Keratinocyte (primary cell): ENCODE results near the gene C6orf52. TPM values are rescaled to one million over a fixed set of nuclear protein-coding genes. Genes with fewer than 3 reads are reported as not detected.

Experiments
- DNase-seq: peaks from one replicate; pipeline ENCODE4 v3.0.0-alpha.2; 2011; ENCODE audit warnings: low read depth, missing footprints, low spot score
- FAIRE-seq: peaks from 2 replicates; lab custom pipeline; 2011; peaks lifted over from hg19 to GRCh38; lab: Jason Lieb, UNC
- H2AFZ ChIP-seq: 2 replicates; pipeline ENCODE4 v1.6.0; 2012; ENCODE audit warnings: low read length, control low read depth, inconsistent platforms; ENCODE audit not compliant: control insufficient read depth
- H3K27ac ChIP-seq: 2 replicates; pipeline ENCODE4 v1.5.1; 2011; ENCODE audit warnings: low read length; ENCODE audit not compliant: control insufficient read depth, insufficient read depth
- H3K27me3 ChIP-seq: 3 replicates; pipeline ENCODE4 v1.6.0; 2011; ENCODE audit warnings: low read length; ENCODE audit not compliant: control insufficient read depth, insufficient read depth; ENCODE audit errors: extremely low read depth
- H3K36me3 ChIP-seq, 2 experiments: 2 replicates in 1 of 2; 3 replicates in 1 of 2; pipeline ENCODE4 v1.5.1; 2011; ENCODE audit warnings: low read length in 2 of 2, mild to moderate bottlenecking in 1 of 2; ENCODE audit not compliant: control insufficient read depth in 2 of 2, insufficient read depth in 2 of 2; ENCODE audit errors: extremely low read depth in 1 of 2
- H3K4me1 ChIP-seq: 3 replicates; pipeline ENCODE4 v1.5.1; 2011; ENCODE audit warnings: low read length; ENCODE audit not compliant: control insufficient read depth, insufficient read depth; ENCODE audit errors: extremely low read depth
- H3K4me2 ChIP-seq: 3 replicates; pipeline ENCODE4 v1.6.0; 2011; ENCODE audit warnings: low read depth, low read length; ENCODE audit not compliant: control insufficient read depth, insufficient read depth; ENCODE audit errors: extremely low read depth
- H3K4me3 ChIP-seq, 3 experiments: fragments of 200-600 bp in 1 of 3; sonication (generic) in 1 of 3; 2 replicates in 2 of 3; 3 replicates in 1 of 3; pipeline ENCODE4 v1.5.1; 2011 to 2016; ENCODE audit warnings: low read length in 3 of 3, mild to moderate bottlenecking in 3 of 3, control low read depth in 2 of 3, inconsistent platforms in 1 of 3, low read depth in 1 of 3, mixed read lengths in 1 of 3, mixed run types in 1 of 3, moderate library complexity in 1 of 3; ENCODE audit not compliant: control insufficient read depth in 2 of 3, insufficient read depth in 2 of 3; ENCODE audit errors: extremely low read depth in 1 of 3
- H3K79me2 ChIP-seq: 2 replicates; pipeline ENCODE4 v1.6.0; 2012; ENCODE audit warnings: low read length; ENCODE audit not compliant: control insufficient read depth, insufficient read depth
- H3K9ac ChIP-seq: 3 replicates; pipeline ENCODE4 v1.6.0; 2011; ENCODE audit warnings: low read length; ENCODE audit not compliant: control insufficient read depth, insufficient read depth; ENCODE audit errors: extremely low read depth
- H3K9me1 ChIP-seq: 3 replicates; pipeline ENCODE4 v1.6.0; 2011; ENCODE audit warnings: low read length; ENCODE audit not compliant: control insufficient read depth, insufficient read depth; ENCODE audit errors: extremely low read depth
- H3K9me3 ChIP-seq: 2 replicates; pipeline ENCODE4 v1.5.1; 2012; ENCODE audit warnings: low read depth, low read length; ENCODE audit not compliant: control insufficient read depth
- H4K20me1 ChIP-seq: 3 replicates; pipeline ENCODE4 v1.6.0; 2011; ENCODE audit warnings: low read length; ENCODE audit not compliant: control insufficient read depth, insufficient read depth; ENCODE audit errors: extremely low read depth
- CTCF ChIP-seq, 3 experiments: IDR thresholded peaks in 1 of 3; conservative IDR thresholded peaks in 1 of 3; optimal IDR thresholded peaks in 1 of 3; 2 replicates in 2 of 3; 3 replicates in 1 of 3; pipeline versions ENCODE3 to v1.5.1; 2011; ENCODE audit warnings: low read length in 3 of 3, mild to moderate bottlenecking in 3 of 3, moderate library complexity in 2 of 3, control low read depth in 1 of 3, inconsistent platforms in 1 of 3; ENCODE audit not compliant: insufficient read depth in 2 of 3; ENCODE audit errors: extremely low read depth in 1 of 3
- EZH2 ChIP-seq: IDR thresholded peaks from one replicate; pipeline ENCODE4 v1.6.1; 2012; ENCODE audit warnings: inconsistent platforms, mild to moderate bottlenecking, low read length, moderate library complexity
- dilution Hi-C: fragments of 300-500 bp; cut with MboI; formaldehyde crosslinking; loops from one replicate; pipeline ENCODE4 v1.7.0; 2020; ENCODE audit warnings: low sequenced_read_pairs; ENCODE audit not compliant: extremely low pct_ligation_motif_present
- polyA plus RNA-seq, 5 experiments: library from polyadenylated mRNA; depleted of rRNA in 3 of 5; stranded (reverse) in 3 of 5; stranded (forward) in 1 of 5; unstranded in 1 of 5; fragments of >200 nt; gene quantifications; 1 replicate in 1 of 5; 2 replicates in 3 of 5; 3 replicates in 1 of 5; pipeline versions ENCODE4 v1.2.1 to v1.2.3, GENCODE V29; 2011 to 2012; ENCODE audit warnings: missing spikeins in 2 of 5, low read depth in 1 of 5, low replicate concordance in 1 of 5

The C6orf52 gene
- polyA plus RNA-seq, 1 donor (not counting 4 experiments of a cell fraction or from before 2014, with no cell fraction given), result not detected

DNA sequence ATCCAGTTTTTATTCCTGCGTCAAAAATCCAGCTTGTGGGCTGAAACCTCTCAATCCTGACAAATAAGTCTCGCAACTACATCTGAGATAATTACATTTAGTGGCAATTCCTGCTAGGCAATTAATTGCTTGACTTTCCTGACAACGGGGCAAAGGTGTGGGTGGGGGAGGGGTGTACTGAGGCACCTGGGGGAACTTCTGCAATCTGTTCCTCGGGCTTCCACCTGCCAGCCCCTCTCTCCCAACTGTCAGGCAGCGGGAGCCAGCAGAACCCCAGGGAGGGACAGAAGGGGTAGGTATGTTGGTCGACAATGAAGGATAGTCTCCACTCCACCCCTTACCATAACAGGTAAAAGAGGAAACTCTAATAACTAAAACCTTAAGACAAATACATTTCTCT lies 6.8 kb downstream of the C6orf52 start:
- DNase-seq (no peak), FAIRE-seq (no peak)
- Histone ChIP-seq H3K27me3 (no peaks in the 10 kb centered on the region), H3K4me1 (no peaks in the 10 kb centered on the region), H3K79me2 (no peaks in the 10 kb centered on the region), H3K27ac (no peak overlapping the region), H3K4me2 (no peak overlapping the region), H3K36me3 (no peaks in the 10 kb centered on the region), H2AFZ (no peak overlapping the region), H4K20me1 (no peaks in the 10 kb centered on the region), H3K4me3 (no peak overlapping the region), H3K9me3 (no peaks in the 10 kb centered on the region), H3K9me1 (no peaks in the 10 kb centered on the region), H3K9ac (no peak overlapping the region)
- dilution Hi-C loops, result no loop called here
- TF ChIP-seq EZH2 (no peak), CTCF (optimal IDR thresholded peaks at IDR 0.05 in 1 of 3, IDR thresholded peaks at IDR 0.05 in 1 of 3, conservative IDR thresholded peaks at IDR 0.05 in 1 of 3; ENCODE audit: extremely low read depth in 1 of 3, insufficient read depth in 2 of 3, low read length in 3 of 3) (no peak)

GRCh38 chr6:10686901-10687300 lies 7.5 kb downstream of the C6orf52 start:
- H3K27me3 ChIP-seq, result no peaks in the 10 kb centered on the region
- no peaks in the 10 kb centered on the region for H3K79me2 ChIP-seq
- no peak for FAIRE-seq
- no peaks in the 10 kb centered on the region for H3K9me3 ChIP-seq
- H3K36me3 ChIP-seq, result no peaks in the 10 kb centered on the region
- H3K9me1 ChIP-seq, result no peaks in the 10 kb centered on the region
- no peaks in the 10 kb centered on the region for H4K20me1 ChIP-seq
- no peak overlapping the region for H3K4me3 ChIP-seq
- H3K9ac ChIP-seq, result no peak overlapping the region
- H3K4me1 ChIP-seq, result no peaks in the 10 kb centered on the region
- H3K27ac ChIP-seq, result no peak overlapping the region
- TF ChIP-seq EZH2, result no peak
- no peak for TF ChIP-seq CTCF (optimal IDR thresholded peaks at IDR 0.05 in 1 of 3, IDR thresholded peaks at IDR 0.05 in 1 of 3, conservative IDR thresholded peaks at IDR 0.05 in 1 of 3; ENCODE audit: extremely low read depth in 1 of 3, insufficient read depth in 2 of 3, low read length in 3 of 3)
- no peak for DNase-seq
- dilution Hi-C loops, result no loop called here
- H2AFZ ChIP-seq, result no peak overlapping the region
- H3K4me2 ChIP-seq, result no peak overlapping the region
